B cell (primary cell): ENCODE results near the gene DUSP15.

Experiments used
- CTCF ChIP-seq: fragments of 200-600 bp; IDR thresholded peaks from one replicate; pipeline ENCODE4 v1.8.0; 2022; ENCODE audit warnings: antibody characterized with exemption, mild to moderate bottlenecking
- EZH2 ChIP-seq: IDR thresholded peaks from 2 replicates; pipeline ENCODE4 v1.6.1; 2012; ENCODE audit warnings: borderline replicate concordance, low read depth, mild to moderate bottlenecking, moderate library complexity, low read length; ENCODE audit not compliant: insufficient read depth, poor library complexity, severe bottlenecking

GRCh38 chr20:31872406-31872805 lies 2.1 kb upstream of the DUSP15 start:
- TF ChIP-seq CTCF (no peak), EZH2 (no peak)
